GM19035 (cell line): ENCODE measurements around the gene PSMF1.
"Not testable (repeated sequence)": the region's sequence is repeated elsewhere in the genome, so short reads cannot be mapped to it uniquely, and the experiment has no call there.

ENCODE experiments used
- ATAC-seq: cut with Tn5 transposase; IDR thresholded peaks from one replicate; pipeline ENCODE4 v1.9.1; 2021; ENCODE audit not compliant: unreplicated experiment

The PSMF1 gene

DNA sequence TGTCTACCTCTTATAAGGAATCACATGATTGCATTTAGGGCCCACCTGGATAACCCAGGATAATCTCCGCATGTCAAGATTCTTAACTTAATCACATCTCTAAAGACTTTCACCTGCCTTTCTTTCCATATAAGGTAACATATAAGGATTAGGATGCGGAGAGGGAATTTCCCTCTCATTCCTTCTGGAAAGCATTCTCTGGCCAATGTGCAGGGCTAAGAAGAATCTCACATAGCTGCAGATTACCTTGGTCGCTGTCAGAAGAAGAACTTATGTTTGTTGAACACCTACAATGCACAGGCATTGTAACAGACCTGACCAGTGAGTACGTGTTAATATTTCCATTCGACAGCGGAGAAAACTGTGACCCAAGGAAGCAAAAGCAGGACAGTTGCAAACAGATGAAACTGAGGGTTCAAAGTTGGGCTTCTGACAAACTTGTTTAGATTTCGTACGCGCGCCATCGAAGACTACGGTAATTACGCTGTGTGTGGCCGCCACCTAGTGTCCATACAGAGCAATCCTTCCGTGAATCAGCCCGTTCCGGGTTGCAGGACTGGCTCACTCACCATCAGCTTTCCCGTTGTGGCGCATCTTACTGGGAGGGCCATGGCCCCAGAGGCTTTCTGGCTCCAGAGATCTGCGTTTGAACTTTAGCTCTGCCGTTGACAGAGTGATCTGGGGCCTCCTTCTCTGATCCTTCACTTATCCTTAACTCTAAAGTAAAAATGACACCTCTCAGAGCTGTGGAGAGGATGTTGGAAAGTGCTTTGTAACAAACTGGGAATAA is 94.4 kb downstream of the PSMF1 start:
- ATAC-seq, result no peak

DNA sequence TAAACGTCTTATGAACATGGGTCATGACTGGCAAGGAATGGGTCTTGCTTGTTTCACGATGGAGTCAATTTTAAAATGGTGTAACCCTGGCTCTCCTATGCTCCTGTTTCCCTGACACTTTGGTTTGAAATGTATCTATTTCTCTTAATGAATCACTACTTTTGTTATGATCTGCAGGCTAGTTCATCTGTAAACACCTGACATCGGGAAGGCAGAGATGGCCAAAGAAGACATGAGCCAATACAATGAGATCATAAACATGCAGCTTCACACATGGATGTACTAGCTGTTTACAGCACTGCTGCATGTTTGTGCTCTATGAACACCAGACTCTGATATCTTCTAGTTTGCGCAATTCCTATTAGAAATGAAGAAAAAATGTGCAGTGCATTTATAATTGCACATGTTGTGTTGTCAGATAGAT is 96.4 kb downstream of the PSMF1 start:
- ATAC-seq, result no peak

DNA sequence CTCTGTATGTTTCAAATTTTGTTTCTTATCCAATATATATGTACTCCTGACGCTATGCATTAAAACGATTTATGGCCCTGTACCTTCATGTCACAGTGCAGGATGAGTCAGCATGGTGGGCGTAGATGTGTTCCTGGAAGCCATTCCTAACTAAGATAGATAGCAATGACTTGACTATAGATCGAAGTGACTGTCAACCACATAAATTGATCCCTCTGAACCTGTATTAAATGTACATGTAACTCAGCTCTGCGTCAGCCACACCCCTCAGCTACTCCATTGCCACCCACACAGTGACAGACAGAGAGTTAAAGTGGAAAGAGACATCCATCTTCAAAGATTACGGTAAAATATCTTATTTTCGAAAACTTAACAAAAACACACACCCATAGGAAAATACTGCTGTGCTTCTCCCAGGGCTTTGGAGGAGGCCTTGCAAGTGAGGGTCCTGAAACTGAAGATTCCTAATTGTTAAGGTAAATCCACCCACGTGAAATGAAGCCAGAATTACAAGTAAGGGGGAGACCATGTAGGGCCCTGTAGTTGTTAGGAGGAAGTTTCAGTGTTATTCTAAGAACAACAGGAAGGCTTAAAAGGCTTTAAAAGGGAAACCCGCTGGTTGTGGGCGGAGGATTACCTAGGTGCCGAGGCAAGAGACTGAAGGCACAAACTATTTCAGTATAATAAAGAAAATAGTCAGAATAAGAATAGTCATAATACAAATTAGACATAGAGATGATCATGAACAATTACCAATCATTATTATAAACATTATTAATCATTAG is 97.2 kb downstream of the PSMF1 start:
- ATAC-seq, result no peak

GRCh38 chr20:1216527-1217427 is 98.4 kb downstream of the PSMF1 start:
- not testable (repeated sequence) for ATAC-seq
